ENCODE data around the gene LHFPL3.

DNA sequence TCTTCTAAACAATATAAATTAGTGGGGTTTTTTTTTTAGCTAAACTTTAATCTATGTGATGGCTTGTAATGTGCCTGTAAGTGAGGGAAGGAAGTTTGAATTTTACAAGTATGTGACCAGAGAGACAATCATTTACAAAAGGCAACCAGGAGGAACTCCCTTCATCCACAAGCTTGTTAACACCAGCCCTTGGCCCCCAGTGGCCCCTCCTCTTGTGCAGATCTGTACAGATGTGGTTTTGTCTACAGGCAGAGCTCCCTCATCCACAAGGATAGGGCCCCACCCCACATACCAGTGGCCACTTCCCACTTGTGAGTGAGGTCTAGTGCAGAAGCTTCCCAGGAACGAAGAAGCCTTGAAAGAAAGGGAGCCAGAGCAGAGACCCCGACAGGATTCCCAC lies 451.5 kb downstream of the LHFPL3 start:
- TF ChIP-seq CTCF (IDR thresholded peaks at IDR 0.05; ENCODE audit: low read depth, low read length, poor library complexity, severe bottlenecking) (no peak), EZH2phosphoT487 (IDR thresholded peaks at IDR 0.05; ENCODE audit: borderline replicate concordance, low read length) (no peak)
